ENCODE data around the gene NPY2R. TPM values are rescaled to one million over a fixed set of nuclear protein-coding genes. Genes with fewer than 3 reads are reported as not detected.

The NPY2R gene
- total RNA-seq, 2 donors from 2014 or later = not detected

DNA sequence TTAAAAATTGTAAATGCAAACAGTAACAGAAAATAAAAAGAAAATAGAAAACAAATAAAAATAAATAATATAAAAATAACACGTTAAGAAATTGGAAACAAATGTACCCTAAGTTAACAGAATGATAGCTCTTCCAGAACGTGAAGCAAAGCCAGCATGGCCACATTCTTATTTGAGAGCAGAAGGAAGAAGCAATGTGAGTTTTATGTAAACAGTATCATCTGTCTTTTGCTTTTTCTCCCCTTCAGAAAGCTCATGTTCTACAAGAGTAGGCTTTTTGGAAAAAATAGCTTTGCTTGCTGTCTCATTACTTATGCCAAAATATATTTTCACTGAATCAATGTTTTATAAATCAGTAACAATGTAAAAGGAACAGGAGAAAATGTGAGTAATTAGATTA is 18.7 kb downstream of the NPY2R start:
- Mint-ChIP-seq H3K4me1 (no peaks in the 10 kb centered on the region), H3K4me3 (no peak overlapping the region), H3K27ac (no peak overlapping the region), H3K27me3 (no peaks in the 10 kb centered on the region), H3K36me3 (ENCODE audit: low read depth) (no peaks in the 10 kb centered on the region)
- H3K9me3 ChIP-seq (ENCODE audit: control insufficient read depth, low read length, poor library complexity, severe bottlenecking) = no peaks in the 10 kb centered on the region
- ATAC-seq = no peak
- DNase-seq = no peak

DNA sequence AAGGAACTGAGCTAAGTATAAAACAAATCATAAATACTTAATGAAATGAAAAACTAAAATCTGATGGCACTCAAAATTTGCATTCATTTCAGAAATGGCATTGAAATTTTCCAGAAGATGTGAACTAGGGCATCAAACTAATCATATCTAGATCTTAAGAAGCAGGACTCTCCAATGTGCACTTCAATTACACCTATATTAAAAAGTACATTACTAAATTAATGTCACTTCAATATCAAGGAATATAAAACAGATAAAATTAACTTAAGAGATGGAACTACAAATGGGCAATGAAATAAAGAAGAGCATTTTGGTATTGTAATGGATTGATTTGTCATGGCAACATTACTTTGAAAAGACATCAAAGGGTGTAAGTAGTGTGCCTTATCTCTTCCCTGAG is 20.3 kb downstream of the NPY2R start:
- H3K4me1 Mint-ChIP-seq = no peaks in the 10 kb centered on the region
- H3K9me3 ChIP-seq (ENCODE audit: control insufficient read depth, low read length, poor library complexity, severe bottlenecking) = no peaks in the 10 kb centered on the region
- no peak overlapping the region for H3K4me3 Mint-ChIP-seq
- ATAC-seq (no peak), DNase-seq (no peak)
- H3K36me3 Mint-ChIP-seq (ENCODE audit: low read depth) = no peaks in the 10 kb centered on the region
- no peak overlapping the region for H3K27ac Mint-ChIP-seq
- no peaks in the 10 kb centered on the region for H3K27me3 Mint-ChIP-seq

DNA sequence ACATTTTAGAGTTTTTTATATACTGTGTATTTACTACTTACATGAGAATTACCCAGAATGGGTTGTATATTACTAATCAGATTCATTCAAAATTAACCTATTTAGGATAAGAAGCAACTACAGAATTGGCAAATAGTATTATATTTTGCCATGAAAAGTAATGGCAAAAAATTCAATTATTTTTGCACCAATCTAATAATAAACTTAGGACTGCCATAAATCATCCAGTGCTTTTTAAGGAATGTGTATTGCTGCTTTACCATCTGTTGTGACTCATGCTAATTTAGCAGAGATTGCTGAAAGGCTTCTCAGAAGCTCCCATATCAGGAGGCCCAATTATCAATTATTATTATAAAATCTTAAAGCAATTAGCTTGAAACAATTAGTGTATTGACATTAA is 24.0 kb downstream of the NPY2R start:
- no peak overlapping the region for H3K27ac Mint-ChIP-seq
- no peaks in the 10 kb centered on the region for H3K27me3 Mint-ChIP-seq
- H3K9me3 ChIP-seq (ENCODE audit: control insufficient read depth, low read length, poor library complexity, severe bottlenecking) = no peaks in the 10 kb centered on the region
- H3K4me1 Mint-ChIP-seq = no peaks in the 10 kb centered on the region
- no peak overlapping the region for H3K4me3 Mint-ChIP-seq
- DNase-seq = no peak
- no peaks in the 10 kb centered on the region for H3K36me3 Mint-ChIP-seq (ENCODE audit: low read depth)
- ATAC-seq = no peak

DNA sequence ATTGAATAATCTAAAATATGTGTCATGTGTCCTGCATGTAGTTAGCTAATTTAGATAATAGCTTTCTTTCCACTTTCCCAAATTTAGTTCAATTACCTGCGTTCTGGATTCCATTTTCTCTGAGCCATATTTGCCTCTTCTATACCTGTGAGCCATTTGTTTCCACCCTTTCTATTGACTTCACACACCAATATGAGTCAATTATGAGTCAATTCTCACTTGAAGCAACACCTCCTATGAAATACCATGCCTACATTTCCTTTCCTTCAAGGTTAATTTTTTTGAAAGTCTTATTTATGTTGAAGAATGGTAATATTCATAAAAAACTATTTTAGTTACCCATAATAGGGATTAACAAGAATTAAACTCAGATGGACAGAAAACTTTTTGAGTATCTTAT is 25.8 kb downstream of the NPY2R start:
- no peak for DNase-seq
- Mint-ChIP-seq H3K36me3 (ENCODE audit: low read depth) (no peaks in the 10 kb centered on the region), H3K4me1 (no peaks in the 10 kb centered on the region), H3K4me3 (no peak overlapping the region), H3K27me3 (no peaks in the 10 kb centered on the region), H3K27ac (no peak overlapping the region)
- ATAC-seq = no peak
- H3K9me3 ChIP-seq (ENCODE audit: control insufficient read depth, low read length, poor library complexity, severe bottlenecking) = no peaks in the 10 kb centered on the region

DNA sequence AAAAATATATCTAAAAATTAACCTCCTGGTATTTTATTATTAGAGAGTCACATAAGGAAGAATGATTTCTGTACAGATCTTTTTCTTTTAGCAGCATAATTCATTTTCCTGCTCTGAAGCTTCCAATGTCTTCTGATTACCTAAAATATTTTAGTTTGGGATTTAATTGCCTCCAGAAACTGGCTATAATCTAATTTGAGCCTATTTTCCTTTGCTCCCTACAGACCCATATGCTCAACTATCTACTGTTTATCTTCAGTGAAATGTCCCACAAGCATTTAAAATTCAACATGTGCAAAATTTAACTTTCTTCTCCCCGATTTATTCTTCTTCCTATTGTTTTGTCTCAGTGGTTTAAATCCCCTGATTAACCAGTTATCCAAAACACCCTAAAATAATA is 29.1 kb downstream of the NPY2R start:
- Mint-ChIP-seq H3K36me3 (ENCODE audit: low read depth) (no peaks in the 10 kb centered on the region), H3K4me3 (no peak overlapping the region), H3K27me3 (no peaks in the 10 kb centered on the region), H3K27ac (no peak overlapping the region), H3K4me1 (no peaks in the 10 kb centered on the region)
- no peaks in the 10 kb centered on the region for H3K9me3 ChIP-seq (ENCODE audit: control insufficient read depth, low read length, poor library complexity, severe bottlenecking)
- no peak for DNase-seq
- ATAC-seq = no peak

DNA sequence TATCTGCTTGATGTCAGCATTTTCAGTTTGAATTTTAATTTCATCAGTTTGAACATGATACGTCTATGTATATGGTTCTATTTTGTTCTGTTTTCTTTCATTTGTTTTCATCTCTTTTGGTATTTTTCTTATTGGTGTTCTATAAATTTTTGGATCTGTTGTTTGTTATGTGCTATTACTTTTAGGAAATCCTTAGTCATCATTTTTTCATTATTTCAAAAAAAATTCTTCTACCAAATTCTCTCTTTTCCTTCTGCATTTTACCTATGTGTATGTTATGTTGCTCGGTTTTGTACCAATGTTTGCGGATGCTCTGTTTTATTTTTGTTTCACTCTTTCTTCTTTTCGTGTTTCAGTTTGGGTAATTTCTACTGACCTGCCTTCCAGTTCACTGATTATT is 32.8 kb downstream of the NPY2R start:
- Mint-ChIP-seq H3K27me3 (no peaks in the 10 kb centered on the region), H3K4me1 (no peaks in the 10 kb centered on the region), H3K4me3 (no peak overlapping the region), H3K36me3 (ENCODE audit: low read depth) (no peaks in the 10 kb centered on the region), H3K27ac (no peak overlapping the region)
- no peaks in the 10 kb centered on the region for H3K9me3 ChIP-seq (ENCODE audit: control insufficient read depth, low read length, poor library complexity, severe bottlenecking)
- ATAC-seq (no peak), DNase-seq (no peak)

DNA sequence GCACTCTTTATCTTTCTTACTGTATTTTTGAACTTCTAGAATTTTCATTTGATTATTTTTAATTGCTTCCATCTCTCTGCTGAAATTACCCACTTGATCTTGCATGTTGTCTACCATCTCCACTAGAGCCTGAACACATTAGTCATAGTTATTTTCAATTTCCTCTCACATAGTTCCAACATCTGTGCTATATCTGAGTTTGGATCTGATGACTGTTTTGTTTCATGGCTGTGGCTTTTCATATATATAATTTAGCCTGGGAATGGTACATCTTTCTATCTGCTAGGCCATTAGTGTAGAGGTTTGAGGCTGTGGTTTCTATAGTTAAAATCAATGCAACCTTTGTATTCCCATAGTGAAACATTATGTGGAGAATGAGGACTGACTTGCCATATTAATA is 33.2 kb downstream of the NPY2R start:
- no peak for ATAC-seq
- Mint-ChIP-seq H3K27me3 (no peaks in the 10 kb centered on the region), H3K4me3 (no peak overlapping the region), H3K4me1 (no peaks in the 10 kb centered on the region), H3K27ac (no peak overlapping the region), H3K36me3 (ENCODE audit: low read depth) (no peaks in the 10 kb centered on the region)
- no peak for DNase-seq
- no peaks in the 10 kb centered on the region for H3K9me3 ChIP-seq (ENCODE audit: control insufficient read depth, low read length, poor library complexity, severe bottlenecking)

DNA sequence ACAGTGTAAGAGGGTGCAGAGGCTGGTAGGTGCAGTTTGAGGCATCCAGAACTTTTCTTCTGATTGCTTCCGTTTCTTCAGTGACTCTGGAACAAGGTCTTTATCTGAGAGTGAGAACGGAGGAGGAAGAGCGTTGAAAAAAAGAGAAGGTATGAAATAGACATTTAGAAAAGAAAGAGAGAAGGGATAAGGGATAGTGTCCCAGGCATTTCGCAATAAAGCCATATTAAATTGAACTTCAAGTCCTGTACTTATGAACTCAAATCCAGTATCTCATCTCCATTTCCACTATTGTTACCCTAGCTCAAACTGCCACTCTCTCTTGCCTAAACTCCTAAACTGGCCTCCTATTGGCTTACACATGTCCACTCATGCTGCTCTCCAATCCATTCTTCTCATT is 36.7 kb downstream of the NPY2R start:
- Mint-ChIP-seq H3K4me1 (no peaks in the 10 kb centered on the region), H3K4me3 (no peak overlapping the region), H3K27ac (no peak overlapping the region), H3K36me3 (ENCODE audit: low read depth) (no peaks in the 10 kb centered on the region), H3K27me3 (no peaks in the 10 kb centered on the region)
- ATAC-seq (no peak), DNase-seq (no peak)
- no peaks in the 10 kb centered on the region for H3K9me3 ChIP-seq (ENCODE audit: control insufficient read depth, low read length, poor library complexity, severe bottlenecking)

DNA sequence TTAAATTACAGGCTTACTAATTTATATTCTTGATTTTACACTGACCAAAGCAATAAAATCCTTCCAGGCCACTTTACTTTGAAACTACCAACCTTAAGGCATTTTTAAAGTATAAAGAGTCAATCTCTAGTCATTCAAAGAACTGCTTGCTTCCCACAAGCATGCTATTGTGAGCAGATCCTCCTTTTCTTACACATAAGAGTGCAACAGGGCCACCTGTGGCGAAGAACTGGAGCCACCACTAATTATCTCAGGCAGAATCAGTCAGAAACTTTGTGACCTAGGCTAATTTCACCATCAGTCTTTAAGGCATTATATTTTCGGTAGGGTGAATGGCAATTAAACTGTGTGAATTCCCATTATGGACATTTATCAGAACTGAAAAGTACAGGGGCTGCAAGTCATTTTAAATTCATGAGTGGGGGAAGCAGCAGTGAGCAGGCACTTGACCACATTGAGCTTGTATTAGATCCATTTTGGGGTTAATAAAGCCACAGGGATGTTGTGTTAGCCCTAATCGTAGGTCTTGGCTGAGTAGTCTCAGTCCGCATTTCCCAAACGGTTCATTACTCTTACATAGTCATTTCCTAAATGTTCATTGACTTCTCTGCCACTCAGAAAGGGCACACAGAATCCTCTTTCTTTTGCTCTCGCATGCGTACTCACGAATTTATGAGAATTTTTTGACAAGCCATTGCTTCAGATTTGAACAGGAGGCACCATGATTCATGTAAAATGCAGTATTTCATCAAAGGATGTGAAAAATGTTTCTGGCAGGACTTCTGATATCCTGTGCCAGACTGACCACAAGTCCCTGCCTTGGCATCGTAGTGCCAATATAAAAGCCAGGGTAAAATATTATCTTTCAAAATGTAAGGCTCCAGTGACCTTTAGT is 39.8 kb downstream of the NPY2R start:
- Mint-ChIP-seq H3K27ac (no peak overlapping the region), H3K4me1 (no peaks in the 10 kb centered on the region), H3K36me3 (ENCODE audit: low read depth) (no peaks in the 10 kb centered on the region), H3K27me3 (no peaks in the 10 kb centered on the region), H3K4me3 (no peak overlapping the region)
- H3K9me3 ChIP-seq (ENCODE audit: control insufficient read depth, low read length, poor library complexity, severe bottlenecking) = no peaks in the 10 kb centered on the region
- ATAC-seq (no peak), DNase-seq (no peak)

DNA sequence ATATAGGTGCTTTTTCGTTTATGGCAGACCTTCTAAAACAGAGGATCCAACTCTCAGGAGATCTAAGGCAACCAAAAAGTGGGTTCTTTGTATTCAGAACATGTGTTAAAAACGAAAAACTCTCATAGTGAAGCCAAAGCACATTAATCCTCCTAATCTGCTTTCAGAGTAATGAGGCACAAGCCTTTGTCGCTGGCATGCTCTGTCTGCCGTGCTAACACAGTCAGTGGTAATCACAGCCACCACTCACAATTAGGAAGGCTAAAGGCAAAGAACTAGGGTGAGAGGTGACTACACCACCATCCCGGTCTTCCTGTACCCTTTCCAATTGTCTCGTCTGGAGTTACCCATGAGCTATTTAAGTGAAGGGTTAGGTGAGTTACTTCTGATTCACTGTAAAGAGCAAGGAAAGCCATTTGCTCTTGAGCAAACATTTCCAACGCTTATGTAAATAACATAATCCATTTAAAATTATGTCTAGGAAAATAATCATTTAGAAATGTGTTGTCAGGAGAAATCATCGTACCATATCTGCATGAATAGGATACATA is 40.7 kb downstream of the NPY2R start:
- ATAC-seq (no peak), DNase-seq (no peak)
- Mint-ChIP-seq H3K27me3 (peaks cover 7% of the 10 kb centered on the region), H3K36me3 (ENCODE audit: low read depth) (no peaks in the 10 kb centered on the region), H3K4me1 (no peaks in the 10 kb centered on the region), H3K4me3 (no peak overlapping the region), H3K27ac (no peak overlapping the region)
- no peaks in the 10 kb centered on the region for H3K9me3 ChIP-seq (ENCODE audit: control insufficient read depth, low read length, poor library complexity, severe bottlenecking)

DNA sequence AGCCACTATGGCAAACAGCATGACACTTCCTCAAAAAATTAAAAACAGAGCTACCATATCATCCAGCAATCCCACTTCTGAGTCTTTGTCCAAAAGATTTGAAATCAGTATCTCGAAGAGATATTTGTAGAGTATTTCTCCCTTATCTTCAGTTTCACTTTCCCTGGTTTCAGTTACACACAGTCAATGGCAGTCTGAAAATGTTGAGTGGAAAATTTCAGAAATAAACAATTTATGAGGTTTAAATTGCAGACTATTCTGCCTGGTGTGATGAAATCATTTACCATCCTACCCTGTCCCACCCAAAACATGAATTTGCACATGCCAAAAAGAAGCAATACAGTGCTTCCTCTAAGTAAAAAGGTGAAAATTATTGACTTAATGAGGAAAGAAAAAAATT is 43.9 kb downstream of the NPY2R start:
- no peaks in the 10 kb centered on the region for H3K4me1 Mint-ChIP-seq
- DNase-seq (no peak), ATAC-seq (no peak)
- H3K27ac Mint-ChIP-seq = no peak overlapping the region
- H3K4me3 Mint-ChIP-seq = no peak overlapping the region
- H3K36me3 Mint-ChIP-seq (ENCODE audit: low read depth) = no peaks in the 10 kb centered on the region
- H3K27me3 Mint-ChIP-seq = peaks cover 7% of the 10 kb centered on the region
- H3K9me3 ChIP-seq (ENCODE audit: control insufficient read depth, low read length, poor library complexity, severe bottlenecking) = no peaks in the 10 kb centered on the region

DNA sequence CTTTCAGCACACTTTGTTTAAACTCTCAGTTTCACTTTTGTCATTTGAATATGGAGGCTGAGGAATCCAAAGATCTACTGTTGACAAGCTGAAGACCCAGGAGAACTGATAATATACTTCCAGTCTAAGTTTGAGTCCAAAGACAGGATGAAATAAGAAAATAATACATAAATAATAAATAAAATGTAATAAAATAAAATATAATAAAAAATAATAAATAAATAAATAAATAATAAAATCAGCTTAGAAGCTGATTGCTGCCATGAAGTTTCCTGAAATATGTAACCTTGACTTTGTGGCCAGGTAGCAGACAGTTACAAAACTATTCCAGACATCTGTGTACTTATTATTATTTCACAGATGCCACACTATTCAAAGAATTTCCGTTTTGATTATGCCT is 55.0 kb downstream of the NPY2R start:
- ATAC-seq (no peak), DNase-seq (no peak)
- H3K9me3 ChIP-seq (ENCODE audit: control insufficient read depth, low read length, poor library complexity, severe bottlenecking) = no peaks in the 10 kb centered on the region
- Mint-ChIP-seq H3K27ac (no peak overlapping the region), H3K36me3 (ENCODE audit: low read depth) (no peaks in the 10 kb centered on the region), H3K4me3 (no peak overlapping the region), H3K4me1 (no peaks in the 10 kb centered on the region), H3K27me3 (peaks cover 13% of the 10 kb centered on the region)

DNA sequence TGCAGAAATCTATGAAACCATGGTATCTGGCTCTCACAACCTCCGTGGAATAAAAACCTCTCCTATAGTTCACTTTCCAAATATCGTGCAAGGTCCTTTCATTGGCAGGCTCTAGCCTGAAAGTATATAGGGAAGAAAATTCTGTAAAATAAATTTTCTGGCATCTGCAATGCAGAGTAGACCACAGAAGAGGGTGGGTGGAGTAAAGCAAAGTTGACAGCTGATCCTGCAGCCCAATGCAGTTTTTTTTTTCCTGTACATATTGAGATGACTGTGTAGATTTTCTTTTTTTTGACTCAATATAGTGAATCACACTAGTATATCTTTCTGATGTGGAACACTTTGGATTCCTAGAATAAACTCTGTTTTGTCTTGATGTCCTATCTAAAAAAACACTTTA is 56.7 kb downstream of the NPY2R start:
- no peak overlapping the region for H3K27ac Mint-ChIP-seq
- no peaks in the 10 kb centered on the region for H3K4me1 Mint-ChIP-seq
- H3K27me3 Mint-ChIP-seq = peaks cover 13% of the 10 kb centered on the region
- ATAC-seq = no peak
- H3K4me3 Mint-ChIP-seq = no peak overlapping the region
- no peaks in the 10 kb centered on the region for H3K36me3 Mint-ChIP-seq (ENCODE audit: low read depth)
- no peak for DNase-seq
- H3K9me3 ChIP-seq (ENCODE audit: control insufficient read depth, low read length, poor library complexity, severe bottlenecking) = no peaks in the 10 kb centered on the region

Measured in T-helper 17 cell (primary cell).